HG02884 (cell line): ENCODE data around the gene ARNT2.

ENCODE experiments used
- ATAC-seq: cut with Tn5 transposase; IDR thresholded peaks from one replicate; pipeline ENCODE4 v1.9.1; 2021; ENCODE audit warnings: mild to moderate bottlenecking, moderate library complexity; ENCODE audit not compliant: unreplicated experiment

Gene ARNT2

GRCh38 chr15:80550219-80550907, 146.2 kb downstream of the ARNT2 start:
- ATAC-seq = peak; percentile 63

- ATAC-seq = peak; percentile 23
Measured at GRCh38 chr15:80550908-80551260, 146.7 kb downstream of the ARNT2 start.

- no peak for ATAC-seq
Measured at GRCh38 chr15:80551348-80551747, 147.2 kb downstream of the ARNT2 start.

- no peak for ATAC-seq
Measured at GRCh38 chr15:80554560-80554959, 150.4 kb downstream of the ARNT2 start.

- no peak for ATAC-seq
Measured at GRCh38 chr15:80556694-80557367, 152.6 kb downstream of the ARNT2 start.

GRCh38 chr15:80557441-80558234, 153.5 kb downstream of the ARNT2 start:
- ATAC-seq = no peak

GRCh38 chr15:80558631-80559319, 154.6 kb downstream of the ARNT2 start:
- no peak for ATAC-seq

- no peak for ATAC-seq
Measured at GRCh38 chr15:80559320-80559693, 155.1 kb downstream of the ARNT2 start.

- no peak for ATAC-seq
Measured at GRCh38 chr15:80559761-80560160, 155.6 kb downstream of the ARNT2 start.

GRCh38 chr15:80560601-80561400, 156.6 kb downstream of the ARNT2 start:
- no peak for ATAC-seq

GRCh38 chr15:80561500-80561899, 157.3 kb downstream of the ARNT2 start:
- ATAC-seq = no peak

- ATAC-seq = no peak
Measured at GRCh38 chr15:80562033-80562432, 157.9 kb downstream of the ARNT2 start.

- no peak for ATAC-seq
Measured at GRCh38 chr15:80562846-80563245, 158.7 kb downstream of the ARNT2 start.

GRCh38 chr15:80563372-80563997, 159.3 kb downstream of the ARNT2 start:
- no peak for ATAC-seq

- no peak for ATAC-seq
Measured at GRCh38 chr15:80564056-80564455, 159.9 kb downstream of the ARNT2 start.

GRCh38 chr15:80565398-80565797, 161.2 kb downstream of the ARNT2 start:
- no peak for ATAC-seq

GRCh38 chr15:80565988-80566387, 161.8 kb downstream of the ARNT2 start:
- no peak for ATAC-seq

GRCh38 chr15:80567721-80568157, 163.6 kb downstream of the ARNT2 start:
- ATAC-seq = no peak

- no peak for ATAC-seq
Measured at GRCh38 chr15:80568298-80568697, 164.1 kb downstream of the ARNT2 start.
